ENCODE measurements around the gene ARHGAP29.

DNA sequence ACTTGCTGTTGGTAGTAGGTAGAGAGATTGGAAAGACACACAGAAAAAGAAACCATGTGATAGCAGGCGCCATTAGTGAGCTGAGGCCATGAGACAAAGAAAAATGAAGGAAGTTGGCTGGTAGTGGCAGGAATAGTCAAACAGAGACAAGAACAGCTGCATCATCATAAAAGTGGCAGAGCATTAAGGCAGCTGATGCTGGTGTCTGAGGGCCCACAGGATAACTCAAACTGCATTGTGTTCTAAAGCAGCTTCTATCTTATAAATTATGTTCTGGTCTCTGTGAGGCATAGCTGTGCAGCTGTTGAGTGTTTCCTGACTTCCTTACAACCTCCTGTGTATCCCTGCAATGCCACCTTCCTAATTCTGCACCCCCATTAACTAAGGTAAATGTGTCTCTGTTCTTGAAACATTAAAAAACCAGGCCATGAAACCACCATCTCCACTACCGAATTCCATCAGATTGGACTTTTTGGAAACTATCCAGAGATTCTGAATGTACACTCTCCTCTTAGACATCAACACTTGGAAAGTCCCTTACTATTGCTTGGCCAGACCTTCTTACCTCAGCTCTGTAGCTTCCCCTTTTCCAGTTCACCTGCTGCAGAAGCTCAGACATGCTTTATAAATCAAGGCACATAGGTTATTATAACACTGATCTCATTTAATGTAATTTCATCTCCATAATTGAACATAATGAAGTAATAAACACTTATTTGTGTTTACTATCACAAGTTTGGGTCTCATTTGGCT lies 23.4 kb upstream of the ARHGAP29 start:
- no peak for TF ChIP-seq STAT3 (IDR thresholded peaks at IDR 0.05; ENCODE audit: low read depth, low read length)
- TF ChIP-seq ZNF217 (IDR thresholded peaks at IDR 0.05) = no peak
- no peak for TF ChIP-seq POLR2A (IDR thresholded peaks at IDR 0.05; ENCODE audit: low read depth, low read length)

Data from GM12878 (cell line).